OCI-LY1 (cell line): ENCODE measurements around the gene FAM222B.

Experiments used
- CTCF ChIP-seq: fragments of 200-600 bp; sonication (generic), shearing (Covaris generic); IDR thresholded peaks from 2 replicates; pipeline ENCODE4 v1.5.1; 2017; ENCODE audit warnings: mild to moderate bottlenecking, antibody characterized with exemption, low read length, moderate library complexity, mixed read lengths
- EZH2 ChIP-seq: fragments of 200-600 bp; sonication (generic), shearing (Covaris generic); IDR thresholded peaks from 2 replicates; pipeline ENCODE4 v1.8.0; 2017; ENCODE audit warnings: borderline replicate concordance, mixed run types, mild to moderate bottlenecking, antibody characterized with exemption, low read length, moderate library complexity, mixed read lengths

- TF ChIP-seq CTCF (no peak), EZH2 (no peak)
Observed at GRCh38 chr17:28716740-28717577, 125.6 kb downstream of the FAM222B start.
